Measurements from ENCODE around the gene NR2F1.

NR2F1 gene

GRCh38 chr5:93642526-93642925, 59.5 kb downstream of the NR2F1 start:
- DNase-seq = no peak
